IMR-90 (cell line): Measurements from ENCODE around the gene TMEM54. TPM values are rescaled to one million over a fixed set of nuclear protein-coding genes. Genes with fewer than 3 reads are reported as not detected.

Source experiments
- ATAC-seq: fragments of 200-7000 bp; cut with Tn5 transposase; 2 replicates; pipeline ENCODE4 v1.9.1; 2020; ENCODE audit warnings: low read depth, mild to moderate bottlenecking, moderate library complexity
- BruUV-seq: library from RNA; stranded (reverse); fragments of 400-500 nt; replicated peaks from 2 replicates; lab custom pipeline; 2021; lab: Mats Ljungman, UMichigan
- CTCF ChIA-PET: fragments of 300-600 bp; formaldehyde crosslinking; extraction: SDS; loops from one replicate; lab custom pipeline; 2021; ENCODE audit warnings: antibody characterized with exemption; lab: Yijun Ruan, JAX
- POLR2A ChIA-PET: fragments of 300-600 bp; sonication (Branson Sonifier 250); formaldehyde crosslinking; loops from one replicate; lab custom pipeline; 2022; ENCODE audit warnings: antibody characterized with exemption; ENCODE audit not compliant: unreplicated experiment; lab: Charles Lee
- DNase-seq: peaks from one replicate; pipeline ENCODE4 v3.0.0; 2013
- H2AFZ ChIP-seq: replicated peaks from 2 replicates; pipeline ENCODE3; 2013; ENCODE audit warnings: low read length, mild to moderate bottlenecking; ENCODE audit not compliant: poor library complexity
- H2AK5ac ChIP-seq: 2 replicates; pipeline ENCODE4 v1.6.1; 2013; ENCODE audit warnings: low read depth, low read length, inconsistent platforms
- H2AK9ac ChIP-seq: replicated peaks from 2 replicates; pipeline ENCODE3; 2013; ENCODE audit warnings: mild to moderate bottlenecking, low read depth, low read length, moderate library complexity; ENCODE audit not compliant: poor library complexity
- H2BK120ac ChIP-seq: 2 replicates; pipeline ENCODE4 v1.6.1; 2013; ENCODE audit warnings: low read depth, low read length, inconsistent platforms
- H2BK15ac ChIP-seq: 3 replicates; pipeline ENCODE4 v1.6.1; 2013; ENCODE audit warnings: low read depth, low read length, inconsistent platforms
- H2BK20ac ChIP-seq: 2 replicates; pipeline ENCODE4 v1.6.1; 2013; ENCODE audit warnings: low read depth, mild to moderate bottlenecking, inconsistent platforms, low read length, moderate library complexity
- H2BK5ac ChIP-seq: 2 replicates; pipeline ENCODE4 v1.6.1; 2013; ENCODE audit warnings: mild to moderate bottlenecking, low read depth, low read length, inconsistent platforms; ENCODE audit not compliant: poor library complexity, severe bottlenecking
- H3K14ac ChIP-seq: replicated peaks from 2 replicates; pipeline ENCODE4 v1.6.1; 2013; ENCODE audit warnings: low read depth, low read length, inconsistent platforms
- H3K18ac ChIP-seq: 2 replicates; pipeline ENCODE4 v1.6.1; 2013; ENCODE audit warnings: low read depth, low read length, control low read depth
- H3K23ac ChIP-seq: 2 replicates; pipeline ENCODE4 v1.6.1; 2013; ENCODE audit warnings: low read depth, low read length, inconsistent platforms
- H3K27ac ChIP-seq: 2 replicates; pipeline ENCODE4 v1.5.1; 2013; ENCODE audit warnings: mild to moderate bottlenecking, control low read depth, low read length; ENCODE audit not compliant: insufficient read depth
- H3K27me3 ChIP-seq: 2 replicates; pipeline ENCODE4 v1.6.1; 2013; ENCODE audit warnings: low read length; ENCODE audit not compliant: control insufficient read depth, insufficient read depth
- H3K36me3 ChIP-seq: 2 replicates; pipeline ENCODE4 v1.6.1; 2013; ENCODE audit warnings: low read length, mixed read lengths; ENCODE audit not compliant: control insufficient read depth, insufficient read depth
- H3K4ac ChIP-seq: 2 replicates; pipeline ENCODE4 v1.6.1; 2013; ENCODE audit warnings: low read depth, low read length, inconsistent platforms
- H3K4me1 ChIP-seq: 2 replicates; pipeline ENCODE4 v1.6.1; 2013; ENCODE audit warnings: low read length, mixed read lengths; ENCODE audit not compliant: control insufficient read depth, insufficient read depth
- H3K4me2 ChIP-seq: 2 replicates; pipeline ENCODE4 v1.6.1; 2013; ENCODE audit warnings: low read depth, mild to moderate bottlenecking, control low read depth, low read length, moderate library complexity
- H3K4me3 ChIP-seq: 2 replicates; pipeline ENCODE4 v1.5.1; 2013; ENCODE audit warnings: low read depth, mild to moderate bottlenecking, control low read depth, low read length, moderate library complexity; ENCODE audit not compliant: insufficient read depth
- H3K56ac ChIP-seq: 2 replicates; pipeline ENCODE4 v1.6.1; 2013; ENCODE audit warnings: low read length, inconsistent platforms; ENCODE audit not compliant: insufficient read depth; ENCODE audit errors: extremely low read depth
- H3K79me1 ChIP-seq, 2 experiments: 2 replicates each; pipeline ENCODE4 v1.6.1; 2013; ENCODE audit warnings: low read length in 2 of 2, inconsistent platforms in 1 of 2, low read depth in 1 of 2
- H3K9ac ChIP-seq: 2 replicates; pipeline ENCODE4 v1.6.1; 2013; ENCODE audit warnings: low read depth, low read length, control low read depth
- H3K9me1 ChIP-seq: 2 replicates; pipeline ENCODE4 v1.6.1; 2013; ENCODE audit warnings: low read length, inconsistent platforms; ENCODE audit not compliant: insufficient read depth
- H3K9me3 ChIP-seq: 2 replicates; pipeline ENCODE4 v1.6.1; 2013; ENCODE audit warnings: low read length; ENCODE audit not compliant: control insufficient read depth, insufficient read depth
- H4K20me1 ChIP-seq: 2 replicates; pipeline ENCODE4 v1.6.1; 2013; ENCODE audit warnings: low read length, inconsistent platforms; ENCODE audit not compliant: insufficient read depth
- H4K5ac ChIP-seq: 2 replicates; pipeline ENCODE4 v1.6.1; 2013; ENCODE audit warnings: mild to moderate bottlenecking, low read depth, low read length, control low read depth
- H4K8ac ChIP-seq, 2 experiments: 2 replicates each; pipeline ENCODE4 v1.6.1; 2013; ENCODE audit warnings: low read depth in 2 of 2, low read length in 2 of 2, control low read depth in 1 of 2, inconsistent platforms in 1 of 2
- H4K91ac ChIP-seq: 2 replicates; pipeline ENCODE4 v1.6.1; 2013; ENCODE audit warnings: low read depth, low read length, inconsistent platforms; ENCODE audit not compliant: insufficient read depth
- RFX5 ChIP-seq: IDR thresholded peaks from 2 replicates; pipeline ENCODE4 v1.8.0; 2012; ENCODE audit warnings: low read depth, mild to moderate bottlenecking, low read length, moderate library complexity
- WGBS, 2 experiments: methylation state at CpG; one replicate each; pipeline versions ENCODE4 v1.1.5 to v1.1.7; 2013; ENCODE audit warnings: missing lambda C conversion rate in 2 of 2; ENCODE audit not compliant: insufficient read length in 1 of 2; ENCODE audit errors: extremely low coverage in 2 of 2; 5-methylcytosine and 5-hydroxymethylcytosine counted together
- dilution Hi-C: fragments of 300-500 bp; cut with HindIII; formaldehyde crosslinking; loops from one replicate; pipeline ENCODE4 v1.14.3; 2018; ENCODE audit warnings: low sequenced_read_pairs; ENCODE audit not compliant: unreplicated experiment
- in situ Hi-C: fragments of 300-500 bp; cut with MboI; formaldehyde crosslinking; loops from 3 replicates; pipeline ENCODE4 v1.14.3; 2019; ENCODE audit warnings: low sequenced_read_pairs, inconsistent platforms, mixed read lengths
- intact Hi-C: fragments of 100-400 bp; cut with micrococcal nuclease; formaldehyde crosslinking; loops from 2 replicates; pipeline ENCODE4 v1.10.0; 2022
- polyA plus RNA-seq, 3 experiments: library from polyadenylated mRNA; depleted of rRNA; stranded (reverse); fragments of >200 nt; gene quantifications; 2 replicates each; pipeline ENCODE4 v1.2.3, GENCODE V29; 2012; ENCODE audit warnings: low replicate concordance in 1 of 3
- total RNA-seq: library from RNA; depleted of rRNA; stranded (reverse); fragments of >200 nt; gene quantifications from 2 replicates; pipeline ENCODE4 v1.2.3, GENCODE V29; 2012

Gene TMEM54
- total and polyA plus RNA-seq, 2 of the 4 experiments (the other 2 are of a cell fraction), result 25.5 to 75.2 TPM

DNA sequence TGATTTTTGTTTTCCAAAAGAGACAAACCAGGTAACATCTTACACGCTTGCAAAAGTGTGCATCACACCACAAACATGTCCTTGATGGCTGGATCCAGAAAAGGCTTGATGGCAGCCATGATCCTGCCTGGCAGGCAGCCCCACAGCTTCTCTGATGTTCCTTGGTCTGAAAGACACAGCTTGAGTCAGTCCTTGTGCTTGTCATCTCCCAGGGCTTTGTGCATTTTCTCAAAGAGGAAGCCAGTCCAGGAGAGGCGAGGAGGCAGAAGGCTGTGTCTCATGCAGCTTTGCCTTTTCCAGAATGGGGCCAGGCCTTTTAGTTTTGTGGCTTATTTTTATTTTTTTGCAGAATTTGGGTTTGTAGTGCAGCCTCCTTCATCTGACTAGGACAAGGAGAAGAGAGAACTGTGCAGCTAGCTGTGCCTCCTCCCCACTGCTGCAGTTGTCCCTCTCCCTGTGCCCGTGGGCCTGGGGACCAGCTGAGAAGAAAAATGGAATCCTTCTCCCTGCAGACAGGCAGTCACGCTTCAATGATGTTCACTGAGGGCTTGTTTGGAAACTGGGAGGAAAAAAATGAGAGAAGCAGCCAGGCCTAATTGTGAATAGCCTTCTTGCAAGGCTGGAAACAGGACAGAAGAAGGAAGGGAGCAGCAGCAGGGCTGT lies 37.8 kb downstream of the TMEM54 start:
- in situ Hi-C loops, result no loop called here

More for the DNA sequence above, 37.8 kb downstream of the TMEM54 start:
- TF ChIP-seq RFX5, result no peak
- intact Hi-C loops, result no loop called here
- no peak overlapping the region for H3K4me2 ChIP-seq
- H3K27ac ChIP-seq, result no peak overlapping the region
- no peak overlapping the region for H2BK20ac ChIP-seq
- ATAC-seq (no peak), DNase-seq (no peak)
- BruUV-seq, result no TSS peak
- no peak overlapping the region for H3K4me3 ChIP-seq
- no peak overlapping the region for H2BK15ac ChIP-seq
- H3K9me3 ChIP-seq, result no peaks in the 10 kb centered on the region
- no peaks in the 10 kb centered on the region for H3K79me1 ChIP-seq
- H2AK9ac ChIP-seq, result no peak overlapping the region
- H4K8ac ChIP-seq, result no peak overlapping the region
- no peak overlapping the region for H2AK5ac ChIP-seq
- no peak overlapping the region for H2BK5ac ChIP-seq
- no peak overlapping the region for H4K91ac ChIP-seq
- no peak overlapping the region for H3K18ac ChIP-seq
- H3K9me1 ChIP-seq, result peaks cover 11% of the 10 kb centered on the region; the same call in 1 of the 2 replicates
- dilution Hi-C loops, result no loop called here
- no peak overlapping the region for H3K14ac ChIP-seq
- no peaks in the 10 kb centered on the region for H3K27me3 ChIP-seq
- no peak overlapping the region for H2AFZ ChIP-seq
- no peak overlapping the region for H2BK120ac ChIP-seq
- no peaks in the 10 kb centered on the region for H4K20me1 ChIP-seq
- WGBS, 2 experiments, result 100% methylated on average over 1 of the region's 4 CpGs; no CpG with 5 or more reads in 1 of the 2 experiments
- H3K4me1 ChIP-seq, result peaks cover 7% of the 10 kb centered on the region
- no peak overlapping the region for H3K23ac ChIP-seq
- H3K56ac ChIP-seq, result no peak overlapping the region
- POLR2A ChIA-PET, result no interaction called here
- no peak overlapping the region for H3K9ac ChIP-seq
- no peak overlapping the region for H3K4ac ChIP-seq
- H4K5ac ChIP-seq, result no peak overlapping the region
- CTCF ChIA-PET, result no interaction called here
- H3K36me3 ChIP-seq, result peaks cover 19% of the 10 kb centered on the region
